Ascending aorta (tissue), 2 donors: ENCODE data around the gene AIG1. TPM values are rescaled to one million over a fixed set of nuclear protein-coding genes. Genes with fewer than 3 reads are reported as not detected.

Experiments used
- DNase-seq, 2 donors: peaks; one replicate each; pipeline ENCODE4 v3.0.0-alpha.2; 2019; ENCODE audit warnings: low spot score in 2 of 2
- H3K27ac ChIP-seq, 2 donors: fragments of 200-600 bp; sonication (generic); one replicate each; pipeline ENCODE4 v1.5.1; 2016 to 2017; ENCODE audit warnings: mild to moderate bottlenecking in 1 of 2
- H3K27me3 ChIP-seq: fragments of 200-600 bp; sonication (generic); one replicate; pipeline ENCODE4 v1.5.1; 2017
- H3K36me3 ChIP-seq, 2 donors: fragments of 200-600 bp; sonication (generic); one replicate each; pipeline ENCODE4 v1.5.1; 2016
- H3K4me1 ChIP-seq, 2 donors: fragments of 200-600 bp; sonication (generic); one replicate each; pipeline ENCODE4 v1.5.1; 2016 to 2017; ENCODE audit warnings: mild to moderate bottlenecking in 1 of 2
- H3K4me3 ChIP-seq, 2 donors: fragments of 200-600 bp; sonication (generic); one replicate each; pipeline ENCODE4 v1.5.1; 2016 to 2017; ENCODE audit warnings: mild to moderate bottlenecking in 1 of 2
- H3K9me3 ChIP-seq, 2 donors: fragments of 200-600 bp; sonication (generic); one replicate each; pipeline ENCODE4 v1.5.1; 2016
- intact Hi-C: fragments of 100-400 bp; cut with DNase I; formaldehyde crosslinking; loops from one replicate; pipeline ENCODE4 v1.15.1; 2023
- total RNA-seq: library from RNA; depleted of rRNA; stranded (reverse); fragments of >200 nt; gene quantifications from one replicate; pipeline ENCODE4 v1.1.0, GENCODE V29; 2016
- TF ChIP-seq, protein P1 (sequence below), 3 experiments: fragments of 200-600 bp in 2 of 3; fragments of 450-650 bp in 1 of 3; sonication (generic) in 2 of 3; IDR thresholded peaks; one replicate each; pipeline ENCODE4 v1.5.1; 2016 to 2019; ENCODE audit warnings: antibody characterized with exemption in 3 of 3, mild to moderate bottlenecking in 1 of 3, moderate library complexity in 1 of 3

AIG1 gene
- total RNA-seq, 1 donor from 2014 or later: 5.3 TPM

DNA sequence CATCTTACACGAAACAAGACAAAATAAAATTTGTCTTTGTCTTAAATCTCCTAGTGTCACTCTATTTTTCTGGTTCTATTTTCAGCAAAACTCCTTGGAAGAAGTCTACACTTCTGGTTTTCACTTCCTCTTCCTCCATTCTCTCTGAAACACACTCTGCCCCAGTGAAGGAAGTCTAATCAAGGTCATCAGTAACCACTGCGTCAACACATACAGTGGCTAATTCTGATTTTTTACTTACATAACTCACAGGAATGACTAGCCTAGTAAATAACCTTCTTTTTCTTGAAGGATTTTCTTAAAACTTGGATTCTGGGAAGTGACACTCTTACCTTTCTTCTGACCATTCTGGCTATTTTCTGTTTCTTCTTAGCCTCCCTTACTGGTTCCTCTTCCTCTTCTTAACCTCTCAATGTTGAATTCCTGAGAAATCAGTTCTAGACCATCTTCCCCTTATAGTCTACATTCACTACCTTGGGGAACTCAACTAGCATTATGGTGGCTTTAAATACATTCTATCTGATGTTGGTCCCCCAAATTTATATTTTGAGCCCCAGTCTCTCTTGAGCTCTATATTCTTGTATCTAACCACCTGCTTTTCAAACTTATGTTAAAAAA, 37.5 kb downstream of the AIG1 start:
- Histone ChIP-seq H3K36me3 (no peaks in the 10 kb centered on the region), H3K9me3 (no peaks in the 10 kb centered on the region), H3K27ac (no peak overlapping the region), H3K27me3 (no peaks in the 10 kb centered on the region), H3K4me3 (no peak overlapping the region), H3K4me1 (no peaks in the 10 kb centered on the region)
- intact Hi-C loops: no loop called here
- no peak for DNase-seq
- TF ChIP-seq, protein P1, sequence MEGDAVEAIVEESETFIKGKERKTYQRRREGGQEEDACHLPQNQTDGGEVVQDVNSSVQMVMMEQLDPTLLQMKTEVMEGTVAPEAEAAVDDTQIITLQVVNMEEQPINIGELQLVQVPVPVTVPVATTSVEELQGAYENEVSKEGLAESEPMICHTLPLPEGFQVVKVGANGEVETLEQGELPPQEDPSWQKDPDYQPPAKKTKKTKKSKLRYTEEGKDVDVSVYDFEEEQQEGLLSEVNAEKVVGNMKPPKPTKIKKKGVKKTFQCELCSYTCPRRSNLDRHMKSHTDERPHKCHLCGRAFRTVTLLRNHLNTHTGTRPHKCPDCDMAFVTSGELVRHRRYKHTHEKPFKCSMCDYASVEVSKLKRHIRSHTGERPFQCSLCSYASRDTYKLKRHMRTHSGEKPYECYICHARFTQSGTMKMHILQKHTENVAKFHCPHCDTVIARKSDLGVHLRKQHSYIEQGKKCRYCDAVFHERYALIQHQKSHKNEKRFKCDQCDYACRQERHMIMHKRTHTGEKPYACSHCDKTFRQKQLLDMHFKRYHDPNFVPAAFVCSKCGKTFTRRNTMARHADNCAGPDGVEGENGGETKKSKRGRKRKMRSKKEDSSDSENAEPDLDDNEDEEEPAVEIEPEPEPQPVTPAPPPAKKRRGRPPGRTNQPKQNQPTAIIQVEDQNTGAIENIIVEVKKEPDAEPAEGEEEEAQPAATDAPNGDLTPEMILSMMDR (IDR thresholded peaks at IDR 0.05): no peak

DNA sequence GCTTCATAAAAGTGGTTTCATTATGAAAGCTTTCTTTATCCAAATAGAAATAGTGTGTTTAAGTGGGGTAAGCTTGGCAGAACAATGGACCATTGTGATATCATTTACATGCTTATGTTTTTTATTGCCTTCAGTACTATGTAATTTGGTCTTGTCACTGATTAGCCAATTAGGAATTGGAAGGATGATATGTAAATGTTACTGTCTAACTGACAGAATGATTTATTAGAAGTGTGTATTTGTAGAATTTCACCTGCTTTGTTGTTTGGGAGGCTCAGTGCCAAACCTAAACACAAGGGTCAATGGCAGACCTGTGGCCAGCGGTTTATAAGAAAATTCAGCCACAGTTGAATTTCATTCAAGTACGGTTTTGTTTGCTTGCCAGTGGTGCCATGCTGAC, 39.0 kb downstream of the AIG1 start:
- intact Hi-C loops: no loop called here
- TF ChIP-seq, protein P1 (IDR thresholded peaks at IDR 0.05): no peak
- Histone ChIP-seq H3K27me3 (no peaks in the 10 kb centered on the region), H3K4me1 (no peaks in the 10 kb centered on the region), H3K36me3 (no peaks in the 10 kb centered on the region), H3K9me3 (no peaks in the 10 kb centered on the region), H3K27ac (no peak overlapping the region), H3K4me3 (no peak overlapping the region)
- DNase-seq: no peak

DNA sequence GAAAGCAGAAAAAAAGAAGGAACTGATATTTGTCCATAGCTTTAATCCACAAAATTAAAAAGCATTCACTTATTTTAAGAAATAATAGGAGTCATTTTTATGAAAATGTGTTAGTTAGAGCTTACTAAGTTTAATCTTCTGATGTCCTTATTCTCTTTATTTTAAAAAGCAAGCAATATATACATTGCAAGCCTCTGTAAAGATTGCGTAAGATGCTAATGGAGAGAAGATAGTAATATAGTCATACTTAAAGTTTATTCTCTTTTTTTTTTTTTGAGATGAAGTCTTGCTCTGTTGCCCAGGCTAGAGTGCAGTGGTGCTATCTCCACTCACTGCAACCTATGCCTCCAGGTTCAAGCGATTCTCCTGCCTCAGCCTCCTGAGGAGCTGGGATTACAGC, 39.7 kb downstream of the AIG1 start:
- intact Hi-C loops: no loop called here
- no peaks in the 10 kb centered on the region for H3K27me3 ChIP-seq
- H3K27ac ChIP-seq: no peak overlapping the region
- TF ChIP-seq, protein P1 (IDR thresholded peaks at IDR 0.05): no peak
- no peak overlapping the region for H3K4me3 ChIP-seq
- H3K9me3 ChIP-seq: no peaks in the 10 kb centered on the region
- H3K4me1 ChIP-seq: no peaks in the 10 kb centered on the region
- H3K36me3 ChIP-seq: no peaks in the 10 kb centered on the region
- no peak for DNase-seq

DNA sequence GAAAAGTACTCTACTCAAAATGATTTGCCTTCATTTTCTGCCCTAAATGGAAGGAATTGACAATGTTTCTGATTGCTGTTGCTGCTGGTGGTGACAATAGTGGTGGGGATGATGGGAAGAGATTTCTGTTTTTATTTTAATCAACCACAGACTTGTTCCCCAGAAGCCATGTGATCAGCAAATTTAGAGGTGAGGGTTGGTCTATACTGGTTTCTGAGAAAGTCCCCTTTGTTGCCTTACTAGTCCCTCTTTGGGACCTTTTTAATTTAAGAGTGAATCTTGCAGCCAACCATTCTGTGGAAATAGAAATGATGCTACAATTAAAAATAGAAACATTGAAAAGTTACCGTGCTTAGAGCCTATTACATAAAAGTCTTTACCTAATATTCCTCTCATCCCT, 43.2 kb downstream of the AIG1 start:
- H3K4me3 ChIP-seq: no peak overlapping the region
- no peaks in the 10 kb centered on the region for H3K4me1 ChIP-seq
- TF ChIP-seq, protein P1 (IDR thresholded peaks at IDR 0.05): no peak
- no peak for DNase-seq
- H3K9me3 ChIP-seq: no peaks in the 10 kb centered on the region
- no peak overlapping the region for H3K27ac ChIP-seq
- intact Hi-C loops: no loop called here
- no peaks in the 10 kb centered on the region for H3K27me3 ChIP-seq
- H3K36me3 ChIP-seq: no peaks in the 10 kb centered on the region

DNA sequence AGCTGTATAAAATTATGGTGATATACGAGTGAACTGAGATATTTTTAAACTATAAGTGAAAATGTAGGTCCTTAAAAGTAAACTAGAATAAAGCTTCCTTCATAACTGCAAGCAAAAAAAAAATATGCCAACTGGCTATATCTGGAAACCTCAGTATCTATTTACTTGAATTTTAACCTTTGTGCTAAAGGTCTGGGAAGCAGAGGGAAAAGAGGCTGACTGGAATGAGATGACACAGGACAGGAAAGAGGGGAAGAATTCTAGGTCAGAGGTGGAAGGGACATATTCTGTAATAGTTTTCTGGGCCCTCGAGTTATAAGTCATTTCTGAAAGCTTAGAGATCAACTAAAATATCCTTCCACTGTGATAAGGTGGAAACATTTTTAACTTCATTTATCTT, 46.8 kb downstream of the AIG1 start:
- Histone ChIP-seq H3K27me3 (no peaks in the 10 kb centered on the region), H3K27ac (no peak overlapping the region), H3K36me3 (no peaks in the 10 kb centered on the region), H3K9me3 (no peaks in the 10 kb centered on the region), H3K4me3 (no peak overlapping the region), H3K4me1 (no peaks in the 10 kb centered on the region)
- intact Hi-C loops: no loop called here
- DNase-seq: no peak
- TF ChIP-seq, protein P1 (IDR thresholded peaks at IDR 0.05): no peak
